GM04503 (cell line): ENCODE data around the gene PDE4A.
"Not testable (repeated sequence)": the region's sequence is repeated elsewhere in the genome, so short reads cannot be mapped to it uniquely, and the experiment has no call there.

ENCODE experiments used
- DNase-seq: peaks from one replicate; pipeline ENCODE4 v3.0.0-alpha.2; 2012; ENCODE audit warnings: low read depth

Gene PDE4A

GRCh38 chr19:10424011-10424637 lies 3.8 kb downstream of the PDE4A start:
- no peak for DNase-seq

DNA sequence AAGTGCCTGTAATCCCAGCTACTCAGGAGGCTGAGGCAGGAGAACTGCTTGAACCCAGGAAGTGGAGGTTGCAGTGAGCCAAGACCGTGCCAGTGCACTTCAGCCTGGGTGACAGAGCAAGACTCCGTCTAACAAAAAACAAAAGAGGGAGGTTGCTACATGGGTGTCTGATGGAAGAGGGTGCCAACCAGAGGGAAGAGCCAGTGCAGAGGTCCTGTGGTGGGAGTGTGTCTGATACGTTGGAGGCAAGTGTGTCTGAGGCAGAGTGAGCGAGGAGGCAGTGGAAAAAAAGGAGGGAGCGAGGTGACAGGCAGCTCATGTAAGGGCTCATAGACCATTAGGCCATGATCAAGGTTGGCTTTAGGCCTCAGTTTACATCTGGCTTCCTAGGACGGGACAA lies 6.8 kb downstream of the PDE4A start:
- DNase-seq: no peak

DNA sequence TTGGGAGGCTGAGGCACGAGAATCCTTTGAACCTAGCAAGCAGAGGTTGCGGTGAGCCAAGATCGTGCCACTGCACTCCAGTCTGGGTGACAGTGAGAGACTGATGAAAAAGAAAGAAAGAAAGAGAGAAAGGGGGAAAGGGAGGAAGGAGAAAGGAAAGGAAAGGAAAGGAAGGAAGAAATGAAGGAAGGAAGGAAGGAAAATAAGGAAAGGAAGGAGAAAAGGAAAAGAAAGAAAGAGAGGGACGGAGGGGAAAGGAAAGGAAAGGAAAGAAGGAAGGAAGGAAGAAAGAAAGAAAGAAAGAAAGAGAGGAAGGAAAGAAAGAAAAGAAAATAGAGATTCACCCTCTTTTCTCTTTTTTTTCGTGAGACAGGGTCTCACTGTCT lies 8.7 kb downstream of the PDE4A start:
- no peak for DNase-seq

GRCh38 chr19:10430505-10431253 lies 10.3 kb downstream of the PDE4A start:
- no peak for DNase-seq

DNA sequence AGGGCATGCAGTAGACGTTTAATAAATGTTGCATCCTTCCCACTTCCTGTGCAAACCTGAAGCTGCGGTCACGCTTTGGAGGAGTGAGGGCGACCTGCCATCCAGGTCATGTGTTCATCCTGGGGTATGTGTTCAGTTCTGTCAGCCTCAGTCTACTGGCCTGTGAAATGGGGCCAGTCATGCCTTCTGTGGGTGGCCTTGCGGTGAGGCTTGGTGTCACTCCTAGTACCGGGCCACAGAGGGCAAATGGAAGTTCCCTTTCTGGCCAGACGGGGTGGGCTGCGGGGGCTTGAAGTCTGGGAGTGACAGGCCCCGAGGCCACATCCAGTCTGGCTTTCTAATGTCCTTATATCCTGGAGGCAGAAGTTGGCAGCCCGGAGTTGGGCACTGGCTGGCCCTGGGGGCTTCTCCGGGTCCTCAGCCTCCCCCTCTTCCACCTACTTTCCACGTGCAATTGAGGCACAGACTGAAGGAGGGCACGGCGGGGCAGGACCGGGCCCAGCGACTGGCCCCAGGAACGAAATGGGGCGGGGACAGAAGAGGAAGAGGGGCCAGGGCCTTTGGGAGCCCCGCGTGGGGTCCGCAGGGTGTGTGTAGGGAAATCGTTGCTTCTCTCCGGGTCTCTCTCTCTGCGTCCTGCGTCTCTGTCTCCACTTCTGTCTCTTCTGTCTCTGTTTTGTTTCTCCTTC lies 11.1 kb downstream of the PDE4A start:
- no peak for DNase-seq

GRCh38 chr19:10431943-10432735 lies 11.8 kb downstream of the PDE4A start:
- DNase-seq: no peak

- DNase-seq: no peak
These were observed 12.4 kb downstream of the PDE4A start for GRCh38 chr19:10432736-10433130.

DNA sequence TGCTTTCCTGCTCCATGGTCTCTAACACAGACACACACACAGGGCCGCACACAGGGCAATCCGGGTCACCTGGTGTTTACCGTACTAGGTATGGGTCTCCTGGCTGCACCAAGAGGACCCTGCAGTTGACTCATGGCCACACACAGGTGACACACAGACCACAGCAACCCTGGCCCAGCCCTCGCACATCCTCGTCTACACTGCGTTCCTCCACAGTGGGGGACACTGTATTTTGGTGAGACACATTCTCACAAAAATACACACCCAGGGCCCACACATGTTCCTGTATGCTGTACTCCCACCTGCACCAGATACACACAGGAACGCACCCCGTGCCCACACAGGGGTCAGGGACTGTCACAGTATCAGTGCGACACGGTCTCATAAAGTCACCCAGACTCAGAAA lies 12.8 kb downstream of the PDE4A start:
- DNase-seq: no peak

GRCh38 chr19:10439588-10439987 lies 19.2 kb downstream of the PDE4A start:
- DNase-seq: no peak

GRCh38 chr19:10442698-10443097 lies 22.4 kb downstream of the PDE4A start:
- no peak for DNase-seq

- DNase-seq: no peak
These were observed 28.7 kb downstream of the PDE4A start for GRCh38 chr19:10449037-10449436.

- no peak for DNase-seq
These were observed 30.0 kb downstream of the PDE4A start for GRCh38 chr19:10450191-10450852.

DNA sequence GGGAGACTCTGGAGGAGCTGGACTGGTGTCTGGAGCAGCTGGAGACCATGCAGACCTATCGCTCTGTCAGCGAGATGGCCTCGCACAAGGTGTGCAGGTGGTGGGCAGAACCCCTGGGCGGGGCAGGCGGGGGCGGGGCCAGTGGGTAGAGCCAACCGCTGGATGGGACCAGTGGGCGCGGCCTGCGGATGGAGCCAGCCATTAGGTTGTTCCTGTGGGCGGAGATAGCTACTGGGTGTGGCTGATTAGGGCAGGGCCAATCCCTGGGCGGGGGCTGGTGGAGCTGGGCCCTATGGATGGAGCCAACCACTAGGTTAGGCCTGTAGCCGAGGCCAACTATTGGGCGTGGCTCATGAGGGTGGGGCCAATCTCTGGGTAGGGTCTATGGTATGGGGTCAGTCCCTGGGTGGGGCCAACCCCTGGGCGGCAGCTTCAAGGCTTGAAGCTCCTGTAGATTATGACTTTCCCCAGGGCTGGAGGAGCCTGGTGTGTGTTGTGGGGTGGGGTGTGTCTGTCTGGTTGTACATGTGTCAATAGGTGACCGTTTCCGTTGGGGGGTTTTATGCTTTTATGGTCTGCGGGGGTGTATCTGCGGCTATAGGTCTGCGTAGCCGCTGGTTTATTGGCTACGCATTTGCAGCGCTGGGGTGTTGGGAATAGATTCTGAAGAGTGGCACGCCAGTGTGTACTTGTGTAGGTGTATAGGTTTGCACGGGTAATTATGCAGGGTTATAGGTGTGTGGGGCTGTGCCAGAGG lies 30.7 kb downstream of the PDE4A start:
- DNase-seq: no peak

GRCh38 chr19:10452726-10453618 lies 32.6 kb downstream of the PDE4A start:
- DNase-seq: no peak

DNA sequence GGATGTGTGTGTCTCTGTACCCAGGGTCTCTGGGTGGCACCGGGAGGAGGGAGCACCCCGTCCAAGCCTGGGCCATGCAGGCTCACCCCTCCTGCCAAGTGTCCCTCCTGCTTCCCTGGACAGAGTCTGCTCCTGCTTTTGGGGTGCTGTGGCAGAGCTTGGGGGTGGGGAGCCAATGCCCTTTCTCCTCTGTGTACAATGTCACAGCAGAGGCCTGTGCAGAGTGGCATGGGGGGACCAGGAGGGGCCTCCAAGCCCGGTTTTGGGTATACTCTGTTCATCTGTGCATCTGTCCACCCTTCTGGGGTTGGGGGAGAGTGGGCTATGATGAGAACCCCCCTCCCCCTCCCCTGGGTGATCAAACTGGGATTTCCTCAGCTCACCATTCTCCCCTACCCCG lies 33.5 kb downstream of the PDE4A start:
- DNase-seq: no peak

DNA sequence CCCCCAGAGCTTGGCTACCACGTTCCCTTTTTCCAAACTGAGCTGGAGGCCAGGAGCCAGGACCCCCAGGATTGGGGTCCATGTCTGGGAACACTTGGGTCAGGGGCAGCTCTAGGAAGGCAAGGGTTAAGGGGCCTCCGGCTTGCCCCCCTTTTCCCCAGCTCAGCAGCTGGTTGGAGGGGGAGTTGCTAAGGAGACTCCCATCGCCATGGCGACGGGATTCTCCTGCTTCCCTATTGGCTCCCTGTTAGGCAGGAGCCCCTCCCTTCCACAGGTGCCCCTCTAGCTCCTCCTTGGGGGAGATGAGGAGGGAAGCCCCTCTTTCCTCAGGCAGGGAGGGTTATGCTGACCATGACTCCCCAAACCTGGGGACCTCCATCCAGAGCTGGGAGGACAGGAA lies 33.9 kb downstream of the PDE4A start:
- no peak for DNase-seq

- DNase-seq: not testable (repeated sequence)
These were observed 38.4 kb downstream of the PDE4A start for GRCh38 chr19:10458733-10459132.

- no peak for DNase-seq
These were observed 40.3 kb downstream of the PDE4A start for GRCh38 chr19:10460714-10461046.

DNA sequence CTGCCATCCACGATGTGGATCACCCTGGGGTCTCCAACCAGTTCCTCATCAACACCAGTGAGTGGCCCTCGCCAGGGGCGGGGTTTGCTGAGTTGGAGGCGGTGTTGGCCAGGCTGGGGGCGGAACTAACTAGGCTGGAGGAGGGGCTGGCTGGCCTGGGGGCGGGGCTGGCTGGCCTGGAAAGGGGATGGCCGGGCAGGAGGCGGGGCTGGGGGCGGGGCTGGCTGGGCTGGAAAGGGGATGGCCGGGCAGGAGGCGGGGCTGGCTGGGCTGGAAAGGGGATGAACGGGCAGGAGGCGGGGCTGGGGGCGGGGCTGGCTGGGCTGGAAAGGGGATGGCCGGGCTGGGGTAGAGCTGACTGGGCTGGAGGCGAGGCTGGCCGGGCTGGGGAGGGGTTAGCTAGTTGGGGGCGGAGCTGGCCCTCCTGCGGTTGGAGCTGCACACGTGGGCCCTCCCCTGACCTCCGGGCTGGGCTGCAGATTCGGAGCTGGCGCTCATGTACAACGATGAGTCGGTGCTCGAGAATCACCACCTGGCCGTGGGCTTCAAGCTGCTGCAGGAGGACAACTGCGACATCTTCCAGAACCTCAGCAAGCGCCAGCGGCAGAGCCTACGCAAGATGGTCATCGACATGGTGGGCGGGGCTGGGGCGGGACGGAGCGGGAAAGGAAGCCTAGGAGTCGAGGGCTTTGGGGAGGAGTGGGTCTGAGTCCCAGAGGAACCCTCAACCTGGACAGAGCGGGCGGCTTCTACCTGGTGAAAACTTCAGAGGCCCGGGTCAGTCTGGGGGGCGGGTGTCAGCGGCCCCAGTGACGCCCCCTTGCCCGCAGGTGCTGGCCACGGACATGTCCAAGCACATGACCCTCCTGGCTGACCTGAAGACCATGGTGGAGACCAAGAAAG lies 41.0 kb downstream of the PDE4A start:
- peak; percentile 40 for DNase-seq
